Measurements from ENCODE around the gene TMC1.

The TMC1 gene

DNA sequence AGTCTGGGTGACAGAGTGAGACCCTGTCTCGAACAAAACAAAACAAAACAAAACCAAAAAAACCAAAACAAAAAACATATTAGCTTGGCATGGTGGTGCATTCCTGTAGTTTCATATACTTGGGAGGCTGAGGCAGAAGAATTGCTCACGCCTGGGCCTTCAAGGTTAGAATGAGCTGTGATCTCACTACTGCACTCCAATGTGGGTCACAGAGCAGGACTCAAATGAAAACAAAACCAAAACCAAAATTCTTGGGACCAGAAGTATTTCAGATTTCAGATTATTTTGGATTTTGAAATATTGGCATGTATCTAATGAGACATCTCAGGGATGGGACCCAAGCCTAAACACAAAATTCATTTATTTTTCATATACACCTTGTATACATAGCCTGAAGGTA lies 80.2 kb downstream of the TMC1 start:
- TF ChIP-seq, protein P1, sequence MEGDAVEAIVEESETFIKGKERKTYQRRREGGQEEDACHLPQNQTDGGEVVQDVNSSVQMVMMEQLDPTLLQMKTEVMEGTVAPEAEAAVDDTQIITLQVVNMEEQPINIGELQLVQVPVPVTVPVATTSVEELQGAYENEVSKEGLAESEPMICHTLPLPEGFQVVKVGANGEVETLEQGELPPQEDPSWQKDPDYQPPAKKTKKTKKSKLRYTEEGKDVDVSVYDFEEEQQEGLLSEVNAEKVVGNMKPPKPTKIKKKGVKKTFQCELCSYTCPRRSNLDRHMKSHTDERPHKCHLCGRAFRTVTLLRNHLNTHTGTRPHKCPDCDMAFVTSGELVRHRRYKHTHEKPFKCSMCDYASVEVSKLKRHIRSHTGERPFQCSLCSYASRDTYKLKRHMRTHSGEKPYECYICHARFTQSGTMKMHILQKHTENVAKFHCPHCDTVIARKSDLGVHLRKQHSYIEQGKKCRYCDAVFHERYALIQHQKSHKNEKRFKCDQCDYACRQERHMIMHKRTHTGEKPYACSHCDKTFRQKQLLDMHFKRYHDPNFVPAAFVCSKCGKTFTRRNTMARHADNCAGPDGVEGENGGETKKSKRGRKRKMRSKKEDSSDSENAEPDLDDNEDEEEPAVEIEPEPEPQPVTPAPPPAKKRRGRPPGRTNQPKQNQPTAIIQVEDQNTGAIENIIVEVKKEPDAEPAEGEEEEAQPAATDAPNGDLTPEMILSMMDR (IDR thresholded peaks at IDR 0.05): no peak
- Histone ChIP-seq H3K9me3 (ENCODE audit: control insufficient read depth, low read length) (no peaks in the 10 kb centered on the region), H3K9ac (no peak overlapping the region), H3K4me2 (ENCODE audit: low read length) (no peak overlapping the region), H2AFZ (no peak overlapping the region), H3K27ac (no peak overlapping the region), H3K36me3 (ENCODE audit: control insufficient read depth, insufficient read depth, low read length) (no peaks in the 10 kb centered on the region), H3K4me1 (no peaks in the 10 kb centered on the region), H3K4me3 (ENCODE audit: low read depth, low read length) (no peak overlapping the region), H3K27me3 (ENCODE audit: control insufficient read depth, insufficient read depth, low read length) (no peaks in the 10 kb centered on the region), H3K79me2 (no peaks in the 10 kb centered on the region)

DNA sequence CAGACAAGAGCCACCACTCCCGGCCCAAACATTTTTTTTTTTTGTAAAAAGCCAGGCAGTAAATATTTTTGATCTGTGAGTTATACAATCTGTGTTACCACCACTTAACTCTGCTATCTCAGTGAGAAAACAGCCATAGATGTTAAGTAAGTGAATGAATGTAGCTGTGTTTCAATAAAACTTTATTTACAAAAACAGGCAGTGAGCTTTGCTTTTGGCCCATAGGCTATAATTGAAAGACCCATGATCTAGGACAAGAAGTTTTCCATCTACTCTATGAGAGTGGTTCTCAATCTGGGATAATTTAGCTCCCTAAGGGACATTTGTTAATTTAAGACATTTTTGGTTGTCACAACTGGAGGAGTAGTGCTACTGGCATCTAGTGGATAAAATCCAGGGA lies 91.0 kb downstream of the TMC1 start:
- Histone ChIP-seq H3K4me1 (no peaks in the 10 kb centered on the region), H3K36me3 (ENCODE audit: control insufficient read depth, insufficient read depth, low read length) (no peaks in the 10 kb centered on the region), H3K9ac (no peak overlapping the region), H3K4me3 (ENCODE audit: low read depth, low read length) (no peak overlapping the region), H3K79me2 (no peaks in the 10 kb centered on the region), H2AFZ (no peak overlapping the region), H3K27me3 (ENCODE audit: control insufficient read depth, insufficient read depth, low read length) (no peaks in the 10 kb centered on the region), H3K4me2 (ENCODE audit: low read length) (no peak overlapping the region), H3K27ac (no peak overlapping the region), H3K9me3 (ENCODE audit: control insufficient read depth, low read length) (no peaks in the 10 kb centered on the region)
- TF ChIP-seq, protein P1 (IDR thresholded peaks at IDR 0.05): no peak

DNA sequence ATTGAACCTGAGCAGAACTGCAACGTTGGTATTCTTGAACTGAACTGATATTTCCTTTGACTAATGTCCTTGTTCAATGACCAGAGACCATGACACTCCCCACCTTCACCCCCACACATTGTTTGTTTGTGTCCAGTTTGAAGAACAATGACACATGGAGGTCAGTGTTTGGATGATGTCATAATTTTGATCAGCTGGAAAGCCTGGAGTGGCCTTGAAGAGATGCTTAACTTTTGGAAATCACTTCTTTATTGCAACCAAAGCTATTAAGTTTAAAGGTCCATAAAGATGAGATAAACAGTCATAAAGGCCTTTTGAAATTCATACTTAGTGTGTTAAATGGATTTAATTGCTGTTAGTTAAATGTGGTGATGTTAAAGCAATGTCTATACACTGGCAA lies 92.7 kb downstream of the TMC1 start:
- Histone ChIP-seq H3K9ac (no peak overlapping the region), H3K9me3 (ENCODE audit: control insufficient read depth, low read length) (no peaks in the 10 kb centered on the region), H3K27ac (no peak overlapping the region), H3K4me1 (no peaks in the 10 kb centered on the region), H3K4me3 (ENCODE audit: low read depth, low read length) (no peak overlapping the region), H3K36me3 (ENCODE audit: control insufficient read depth, insufficient read depth, low read length) (no peaks in the 10 kb centered on the region), H2AFZ (no peak overlapping the region), H3K27me3 (ENCODE audit: control insufficient read depth, insufficient read depth, low read length) (no peaks in the 10 kb centered on the region), H3K4me2 (ENCODE audit: low read length) (no peak overlapping the region), H3K79me2 (no peaks in the 10 kb centered on the region)
- TF ChIP-seq, protein P1 (IDR thresholded peaks at IDR 0.05): no peak

DNA sequence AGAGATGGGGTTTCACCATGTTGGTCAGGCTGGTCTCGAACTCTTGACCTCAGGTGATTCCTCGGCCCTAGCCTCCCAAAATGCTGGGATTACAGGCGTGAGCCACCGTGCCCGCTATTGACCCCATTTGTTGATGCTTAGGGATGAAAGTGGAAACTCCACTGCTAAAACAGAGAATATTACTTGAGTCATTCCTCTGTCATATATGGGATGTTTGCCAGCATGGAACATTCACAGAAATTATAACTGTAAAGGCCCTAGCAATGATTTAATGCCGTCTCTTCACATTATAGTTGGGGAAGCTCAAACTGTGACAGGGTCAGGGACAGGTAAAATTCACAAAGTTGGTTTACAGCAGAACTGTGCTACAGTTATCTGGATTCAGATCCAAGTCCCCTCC lies 94.5 kb downstream of the TMC1 start:
- Histone ChIP-seq H3K4me3 (ENCODE audit: low read depth, low read length) (no peak overlapping the region), H3K4me1 (no peaks in the 10 kb centered on the region), H2AFZ (no peak overlapping the region), H3K4me2 (ENCODE audit: low read length) (no peak overlapping the region), H3K79me2 (no peaks in the 10 kb centered on the region), H3K36me3 (ENCODE audit: control insufficient read depth, insufficient read depth, low read length) (no peaks in the 10 kb centered on the region), H3K9ac (no peak overlapping the region), H3K27me3 (ENCODE audit: control insufficient read depth, insufficient read depth, low read length) (no peaks in the 10 kb centered on the region), H3K9me3 (ENCODE audit: control insufficient read depth, low read length) (no peaks in the 10 kb centered on the region), H3K27ac (no peak overlapping the region)
- TF ChIP-seq, protein P1 (IDR thresholded peaks at IDR 0.05): no peak

DNA sequence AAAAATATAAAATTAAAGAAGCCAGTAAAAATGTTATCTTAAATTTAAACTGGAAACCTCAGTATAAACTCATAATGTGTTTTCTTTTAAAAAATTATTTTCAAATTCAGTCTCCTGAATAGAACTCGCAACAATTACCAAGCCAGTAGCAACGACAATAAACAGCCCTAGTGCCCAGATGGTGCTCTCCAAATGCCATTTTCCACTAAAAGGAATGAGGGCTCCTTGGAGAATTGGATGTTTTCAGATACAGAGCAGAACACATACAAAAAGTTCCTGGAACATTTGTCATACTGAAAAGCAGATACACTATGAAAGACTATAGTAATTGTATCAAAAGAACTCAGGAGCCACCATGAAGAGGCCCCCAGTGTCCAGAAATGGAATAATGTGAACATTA lies 97.4 kb downstream of the TMC1 start:
- Histone ChIP-seq H3K27me3 (ENCODE audit: control insufficient read depth, insufficient read depth, low read length) (no peaks in the 10 kb centered on the region), H3K79me2 (no peaks in the 10 kb centered on the region), H3K9me3 (ENCODE audit: control insufficient read depth, low read length) (no peaks in the 10 kb centered on the region), H2AFZ (no peak overlapping the region), H3K9ac (no peak overlapping the region), H3K36me3 (ENCODE audit: control insufficient read depth, insufficient read depth, low read length) (no peaks in the 10 kb centered on the region), H3K4me2 (ENCODE audit: low read length) (no peak overlapping the region), H3K4me1 (no peaks in the 10 kb centered on the region), H3K4me3 (ENCODE audit: low read depth, low read length) (no peak overlapping the region), H3K27ac (no peak overlapping the region)
- TF ChIP-seq, protein P1 (IDR thresholded peaks at IDR 0.05): no peak

Measured in parathyroid adenoma (tissue), 2 donors.